Umbilical cord (tissue), 2 donors: Measurements from ENCODE around the gene HIP1. TPM values are rescaled to one million over a fixed set of nuclear protein-coding genes. Genes with fewer than 3 reads are reported as not detected.
"Not testable (repeated sequence)": the region's sequence is repeated elsewhere in the genome, so short reads cannot be mapped to it uniquely, and the experiment has no call there.

Experiments
- DNase-seq: peaks from one replicate; pipeline ENCODE4 v3.0.0-alpha.2; 2015; ENCODE audit warnings: low spot score
- total RNA-seq: library from RNA; depleted of rRNA; stranded (reverse); fragments of >200 nt; gene quantifications from one replicate; pipeline ENCODE4 v1.2.3, GENCODE V29; 2014; ENCODE audit warnings: low replicate concordance; ENCODE audit not compliant: insufficient read depth

HIP1 gene
- 13.7 TPM for total RNA-seq

GRCh38 chr7:75738604-75738974, at the start of gene HIP1:
HIP1 (minus strand) TSS chr7:75738941; CDS start chr7:75738920, 21 bp downstream.
- DNase-seq = no peak

- not testable (repeated sequence) for DNase-seq
Measured at GRCh38 chr7:75788154-75788847, 49.6 kb upstream of the HIP1 start.

- not testable (repeated sequence) for DNase-seq
Measured at GRCh38 chr7:75783058-75783457, 44.3 kb upstream of the HIP1 start.

- not testable (repeated sequence) for DNase-seq
Measured at GRCh38 chr7:75780647-75781273, 42.0 kb upstream of the HIP1 start.

- DNase-seq = not testable (repeated sequence)
Measured at GRCh38 chr7:75779516-75779915, 40.8 kb upstream of the HIP1 start.

- not testable (repeated sequence) for DNase-seq
Measured at GRCh38 chr7:75779035-75779434, 40.3 kb upstream of the HIP1 start.

- DNase-seq = peak; percentile 13
Measured at GRCh38 chr7:75776295-75776971, 37.7 kb upstream of the HIP1 start.

- DNase-seq = not testable (repeated sequence)
Measured at GRCh38 chr7:75773958-75774357, 35.2 kb upstream of the HIP1 start.

GRCh38 chr7:75772081-75773077, 33.6 kb upstream of the HIP1 start, which contains the start of gene CCL26:
CCL26 (minus strand) TSS chr7:75772211; CDS start chr7:75772176, 35 bp downstream.
- DNase-seq = peak; percentile 20

GRCh38 chr7:75771224-75771623, 32.5 kb upstream of the HIP1 start:
- no peak for DNase-seq

GRCh38 chr7:75762350-75762917, 23.7 kb upstream of the HIP1 start:
- peak; percentile 88 for DNase-seq

- DNase-seq = not testable (repeated sequence)
Measured at GRCh38 chr7:75761801-75762200, 23.1 kb upstream of the HIP1 start.

GRCh38 chr7:75758491-75758890, 19.8 kb upstream of the HIP1 start:
- DNase-seq = no peak

GRCh38 chr7:75757860-75758259, 19.1 kb upstream of the HIP1 start:
- DNase-seq = no peak

GRCh38 chr7:75756991-75757676, 18.4 kb upstream of the HIP1 start:
- DNase-seq = no peak

GRCh38 chr7:75756206-75756990, 17.7 kb upstream of the HIP1 start:
- DNase-seq = no peak

- peak; percentile 86 for DNase-seq
Measured at GRCh38 chr7:75743455-75743859, 4.7 kb upstream of the HIP1 start.

GRCh38 chr7:75740846-75741497, 2.2 kb upstream of the HIP1 start:
- no peak for DNase-seq
